GM19455 (cell line): Measurements from ENCODE around the gene IFT122.
"Not testable (repeated sequence)": the region's sequence is repeated elsewhere in the genome, so short reads cannot be mapped to it uniquely, and the experiment has no call there.

ENCODE experiments used
- ATAC-seq: cut with Tn5 transposase; IDR thresholded peaks from one replicate; pipeline ENCODE4 v1.9.1; 2021; ENCODE audit not compliant: unreplicated experiment

Gene IFT122

GRCh38 chr3:129492691-129493090, 52.7 kb downstream of the IFT122 start:
- no peak for ATAC-seq

DNA sequence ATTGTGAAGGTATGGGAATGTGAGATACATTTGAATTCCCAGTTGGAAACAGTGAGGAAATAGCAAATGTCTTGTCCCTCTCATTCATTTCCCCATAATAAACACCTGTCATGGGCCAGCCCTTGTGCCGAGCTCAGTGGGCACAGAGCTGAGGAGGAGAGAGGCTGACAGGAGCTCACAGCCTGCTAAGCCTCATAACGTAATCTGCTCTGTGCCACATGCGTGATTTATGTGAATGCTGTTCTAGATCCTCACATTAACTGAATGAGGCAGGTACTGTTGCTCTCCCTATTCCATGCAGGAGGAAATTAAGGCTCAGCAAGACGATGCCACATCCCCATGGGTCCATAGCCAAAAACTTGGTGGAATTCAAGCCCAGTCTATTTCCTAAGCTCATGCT, 53.2 kb downstream of the IFT122 start:
- ATAC-seq, result no peak

DNA sequence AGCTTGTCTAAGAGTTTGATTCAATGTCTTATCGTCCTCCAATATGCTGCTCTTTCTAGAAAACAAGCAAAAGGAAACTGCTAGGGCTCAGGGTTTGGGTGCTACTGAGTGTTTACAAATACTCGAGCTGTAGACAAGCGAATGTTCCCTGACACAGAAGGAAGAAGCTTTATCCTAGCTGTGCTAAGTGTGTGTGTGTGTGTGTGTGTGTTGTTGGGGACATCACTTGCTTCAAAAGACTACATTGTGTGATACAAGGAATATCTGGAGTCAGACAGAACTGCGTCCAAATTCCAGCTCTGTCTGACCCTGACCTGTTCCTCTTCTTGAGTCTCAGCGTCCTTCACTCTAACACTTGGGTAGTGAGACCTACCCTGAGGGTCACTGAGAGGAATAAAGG, 54.5 kb downstream of the IFT122 start:
- not testable (repeated sequence) for ATAC-seq

- ATAC-seq, result not testable (repeated sequence)
Observed at GRCh38 chr3:129495006-129495639, 55.1 kb downstream of the IFT122 start.

DNA sequence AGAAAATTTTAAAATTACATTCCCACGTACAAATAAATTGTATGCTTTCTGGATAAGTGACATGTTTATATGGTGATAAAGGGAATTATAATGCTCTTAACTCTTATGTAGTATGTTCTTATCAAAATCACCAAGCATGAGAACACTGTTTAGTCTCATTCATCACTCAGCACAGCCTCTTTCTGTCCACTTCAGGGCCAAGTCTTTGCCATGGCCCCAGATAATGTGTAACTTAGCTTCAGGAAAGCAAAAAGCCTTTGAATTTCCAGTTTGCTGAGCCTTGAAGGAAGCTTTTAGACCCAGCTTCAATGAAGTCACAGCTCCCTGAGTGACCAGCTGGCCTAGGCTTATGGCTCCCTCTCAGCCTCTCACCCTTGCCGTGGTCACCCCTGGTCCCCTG, 57.9 kb downstream of the IFT122 start:
- not testable (repeated sequence) for ATAC-seq

- ATAC-seq, result not testable (repeated sequence)
Observed at GRCh38 chr3:129498603-129499488, 58.8 kb downstream of the IFT122 start.

GRCh38 chr3:129499604-129500333, 59.7 kb downstream of the IFT122 start:
- ATAC-seq, result not testable (repeated sequence)

- no peak for ATAC-seq
Observed at GRCh38 chr3:129500334-129500658, 60.3 kb downstream of the IFT122 start.

DNA sequence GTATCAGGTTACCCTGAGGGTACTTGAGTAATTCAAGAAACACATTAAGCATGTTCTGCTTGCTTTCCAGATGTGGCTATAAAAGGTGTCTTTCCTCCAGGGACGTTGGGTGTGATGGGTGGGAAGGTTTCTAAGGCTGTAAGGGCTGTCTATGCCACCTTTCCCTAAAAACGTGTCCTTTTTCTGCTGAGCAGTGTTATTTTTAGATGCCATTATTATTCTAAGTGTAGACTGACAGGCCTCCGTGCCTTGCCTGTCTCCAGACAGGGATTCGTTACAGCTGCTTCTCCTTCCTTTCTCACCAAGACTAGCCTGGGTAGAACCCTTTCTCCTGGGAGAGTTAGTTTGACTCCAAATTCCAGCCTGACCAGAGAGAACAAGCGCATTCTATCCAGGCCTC, 61.6 kb downstream of the IFT122 start:
- ATAC-seq, result no peak

DNA sequence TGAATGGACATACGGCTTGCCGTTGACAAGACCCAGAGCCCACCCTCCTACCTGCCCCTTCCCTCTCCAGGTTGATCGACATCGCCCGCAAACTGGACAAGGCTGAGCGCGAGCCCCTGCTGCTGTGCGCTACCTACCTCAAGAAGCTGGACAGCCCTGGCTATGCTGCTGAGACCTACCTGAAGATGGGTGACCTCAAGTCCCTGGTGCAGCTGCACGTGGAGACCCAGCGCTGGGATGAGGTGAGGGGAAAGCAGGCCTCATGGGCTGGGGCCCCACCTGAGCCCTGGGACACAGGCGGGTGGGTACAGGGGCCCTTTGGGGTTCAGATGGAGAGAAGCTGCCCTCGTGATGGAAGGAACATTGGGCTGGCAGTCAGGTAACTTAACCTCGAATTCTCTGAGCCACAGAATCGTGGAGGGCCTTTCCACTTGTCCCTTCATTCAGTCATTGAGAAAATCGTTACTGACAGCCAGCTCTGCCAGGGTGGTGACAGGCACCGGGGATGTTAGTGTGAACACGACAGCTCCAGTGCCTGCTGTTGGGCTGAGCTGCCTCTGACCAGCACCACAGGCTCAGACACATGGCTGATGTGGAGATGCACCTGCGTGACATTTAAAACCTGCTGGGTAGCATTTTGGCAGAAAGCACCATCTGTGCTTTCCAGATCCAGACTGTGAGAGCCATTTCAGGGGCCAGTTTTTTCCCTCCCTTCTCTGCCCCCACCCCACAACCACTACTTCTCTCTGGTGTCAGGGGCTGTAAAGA, 62.8 kb downstream of the IFT122 start:
- ATAC-seq, result no peak

- no peak for ATAC-seq
Observed at GRCh38 chr3:129503471-129504291, 63.7 kb downstream of the IFT122 start.

- no peak for ATAC-seq
Observed at GRCh38 chr3:129504471-129505100, 64.6 kb downstream of the IFT122 start.

GRCh38 chr3:129505341-129505740, 65.3 kb downstream of the IFT122 start:
- ATAC-seq, result no peak

DNA sequence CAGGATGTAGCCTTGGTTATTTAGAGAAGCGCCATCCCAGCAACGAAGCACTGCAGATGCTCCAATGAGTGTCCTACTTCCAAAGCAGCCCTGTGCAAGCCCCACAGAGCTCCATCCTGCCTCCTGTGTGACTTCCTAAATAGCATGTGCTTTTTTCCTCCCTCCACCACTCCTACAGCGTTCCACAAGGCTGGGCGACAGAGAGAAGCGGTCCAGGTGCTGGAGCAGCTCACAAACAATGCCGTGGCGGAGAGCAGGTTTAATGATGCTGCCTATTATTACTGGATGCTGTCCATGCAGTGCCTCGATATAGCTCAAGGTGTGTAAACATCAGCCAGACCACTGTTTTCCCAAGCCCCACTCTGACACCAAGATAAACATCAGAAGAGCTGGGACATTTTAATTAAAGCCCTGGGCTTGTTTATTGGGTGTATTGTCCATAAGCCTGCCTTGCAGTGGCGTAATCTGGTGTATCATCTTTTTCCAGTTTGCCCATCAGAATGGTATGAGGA, 66.3 kb downstream of the IFT122 start:
- ATAC-seq, result no peak

GRCh38 chr3:129507181-129507831, 67.3 kb downstream of the IFT122 start:
- ATAC-seq, result no peak

DNA sequence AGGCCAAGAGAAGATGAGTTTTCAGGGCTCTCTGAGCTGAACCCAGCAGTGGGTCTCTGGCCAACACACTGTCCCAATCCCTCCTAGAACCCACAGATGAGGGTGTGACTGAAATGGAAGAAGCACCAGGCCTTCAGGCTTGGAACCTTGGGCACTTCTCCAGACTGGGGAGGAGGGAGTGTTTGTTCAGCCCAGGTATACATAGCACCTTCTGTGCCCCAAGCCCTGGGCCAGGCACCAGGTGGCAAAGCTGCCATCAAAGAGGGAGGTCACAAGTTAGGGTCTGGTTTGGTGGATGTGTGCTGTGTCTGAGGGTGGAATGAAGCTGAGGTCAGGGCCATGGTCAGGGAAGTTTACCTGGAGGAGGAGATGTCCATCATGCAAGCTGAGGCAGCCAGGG, 72.6 kb downstream of the IFT122 start:
- no peak for ATAC-seq

DNA sequence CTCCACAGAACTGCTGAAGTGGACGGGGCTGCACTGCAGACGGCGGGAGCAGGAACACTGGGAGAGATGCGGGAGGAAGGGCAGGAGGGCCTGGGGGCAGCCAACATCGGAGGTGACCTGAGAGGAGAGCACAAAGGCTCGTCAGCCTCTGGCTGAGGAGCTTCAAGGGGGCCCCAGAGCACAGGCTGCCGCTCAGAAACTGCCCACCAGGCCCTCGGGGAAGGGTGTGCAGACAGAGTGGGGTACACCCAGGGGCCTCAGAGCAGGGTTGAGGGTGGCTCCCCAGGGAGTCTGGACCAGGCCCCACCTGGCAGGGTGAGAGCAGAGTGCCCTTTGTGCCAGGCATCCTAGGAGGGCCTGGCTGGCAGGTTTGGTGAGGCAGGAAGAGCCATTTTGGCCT, 73.7 kb downstream of the IFT122 start:
- ATAC-seq, result no peak

- no peak for ATAC-seq
Observed at GRCh38 chr3:129514110-129514509, 74.1 kb downstream of the IFT122 start.

GRCh38 chr3:129514563-129514962, 74.5 kb downstream of the IFT122 start:
- no peak for ATAC-seq
